Heart right ventricle (tissue), 16 donors: ENCODE measurements around the gene MSX2. TPM values are rescaled to one million over a fixed set of nuclear protein-coding genes. Genes with fewer than 3 reads are reported as not detected.

Experiments used
- ATAC-seq, 8 donors: fragments of 200-7000 bp; cut with Tn5 transposase; one replicate each; pipeline ENCODE4 v1.9.1; 2020; ENCODE audit warnings: mild to moderate bottlenecking in 8 of 8, moderate library complexity in 8 of 8, moderate number of reproducible peaks in 1 of 8
- DNase-seq, 2 donors: peaks; one replicate each; pipeline ENCODE4 v3.0.0-alpha.2; 2020
- H3K27ac ChIP-seq, 10 donors: fragments of 200-600 bp; sonication (generic) in 2 of 10; one replicate each; pipeline versions ENCODE4 v1.5.0 to v1.8.0; 2020 to 2022; ENCODE audit warnings: mild to moderate bottlenecking in 3 of 10
- H3K27me3 ChIP-seq, 7 donors: fragments of 200-600 bp; one replicate each; pipeline ENCODE4 v1.8.0; 2021 to 2022; ENCODE audit warnings: mild to moderate bottlenecking in 2 of 7
- H3K36me3 ChIP-seq, 9 donors: fragments of 200-600 bp; sonication (generic) in 1 of 9; one replicate each; pipeline versions ENCODE4 v1.5.0 to v1.8.0; 2020 to 2022; ENCODE audit warnings: mild to moderate bottlenecking in 2 of 9
- H3K4me1 ChIP-seq, 9 donors: fragments of 200-600 bp; sonication (generic) in 1 of 9; one replicate each; pipeline versions ENCODE4 v1.5.0 to v1.8.0; 2020 to 2022; ENCODE audit warnings: mild to moderate bottlenecking in 4 of 9
- H3K4me3 ChIP-seq, 10 donors: fragments of 200-600 bp; sonication (generic) in 2 of 10; one replicate each; pipeline versions ENCODE4 v1.5.0 to v1.8.0; 2020 to 2022; ENCODE audit warnings: mild to moderate bottlenecking in 7 of 10, moderate library complexity in 2 of 10
- H3K9me3 ChIP-seq, 11 donors: fragments of 200-600 bp in 10 of 11; sonication (generic) in 2 of 11; one replicate each; pipeline versions ENCODE4 v1.5.0 to v1.8.0; 2013 to 2022; ENCODE audit warnings: mild to moderate bottlenecking in 2 of 11, control low read depth in 1 of 11, moderate library complexity in 1 of 11
- WGBS, 2 donors: extraction: QIAGEN DNeasy Blood & Tissue Kit; methylation state at CpG; one replicate each; pipeline ENCODE4 v1.1.7; 2013; ENCODE audit warnings: inconsistent platforms in 1 of 2; 5-methylcytosine and 5-hydroxymethylcytosine counted together
- intact Hi-C, 10 donors: fragments of 100-400 bp; cut with DNase I; formaldehyde crosslinking; loops; one replicate each; pipeline versions ENCODE4 v1.11.1 to v1.14.2; 2022
- microRNA-seq, 2 donors: library from miRNA; unstranded; fragments of <30 nt; microRNA quantifications; one replicate each; pipeline ENCODE4 v1.2.0, GENCODE V29; 2021
- polyA plus RNA-seq, 2 donors: library from polyadenylated mRNA; stranded (reverse); fragments of 200-250 nt; gene quantifications; one replicate each; pipeline ENCODE4 v1.2.3, GENCODE V29; 2013
- total RNA-seq, 10 donors: library from RNA; stranded (reverse); fragmentation: NEBNext Ultra II Directional in 3 of 10; extraction: Animal tissue kit (Norgen Biotek cat#: 25700) in 3 of 10; gene quantifications; one replicate each; pipeline versions ENCODE4 v1.2.1 to v1.2.4, GENCODE V29; 2021 to 2023
- TF ChIP-seq, protein P1 (sequence below), 9 donors: fragments of 200-600 bp; sonication (generic) in 2 of 9; IDR thresholded peaks; one replicate each; pipeline versions ENCODE4 v1.5.0 to v1.8.0; 2021 to 2022; ENCODE audit warnings: antibody characterized with exemption in 9 of 9, mild to moderate bottlenecking in 5 of 9, moderate library complexity in 1 of 9
- donor health status: Arrhythmogenic right ventricular cardiomyopathy.
- donor health status: ischemic (EF 13 %, LVEDD 7.1; RV severe dilation, severe dysfunction).
- donor health status: healthy with polysubstance abuse.
- donor health status: DM: no; HTN: yes; CAD: no.
- donor health status: DM: no; HTN: no; CAD: no.
- donor health status: ischemic (EF 25% LVEDD 6.9; RV normal size, moderate dysfunction).
- donor health status: ischemic (EF 25% LVEDD 5.7; RV mildly dilated, moderate dysfunction).
- donor health status: healthy.
- donor health status: DM: yes; HTN: yes; CAD: no.
- donor health status: Ischemic cardiomyopathy.
- donor health status: ischemic (EF 35%, LVEDD 5.7; RV mildly dilated, moderate dysfunction).
- donor health status: nonischemic (EF 11% LVEDD 7.7; RV severe dilation, severe dysfunction).
- donor health status: DM: yes; HTN: yes; CAD: no.
- donor health status: PGD.
- donor health status: ischemic (EF 29% LVEDD 5.4; RV normal size, mild dysfunction).
- donor health status: nonischemic (EF 23%, LVEDD 6.1; RV moderate dilation, normal function).

The MSX2 gene
- total and polyA plus RNA-seq, 12 donors: 0.43 to 2.1 (median 1.4) TPM

DNA sequence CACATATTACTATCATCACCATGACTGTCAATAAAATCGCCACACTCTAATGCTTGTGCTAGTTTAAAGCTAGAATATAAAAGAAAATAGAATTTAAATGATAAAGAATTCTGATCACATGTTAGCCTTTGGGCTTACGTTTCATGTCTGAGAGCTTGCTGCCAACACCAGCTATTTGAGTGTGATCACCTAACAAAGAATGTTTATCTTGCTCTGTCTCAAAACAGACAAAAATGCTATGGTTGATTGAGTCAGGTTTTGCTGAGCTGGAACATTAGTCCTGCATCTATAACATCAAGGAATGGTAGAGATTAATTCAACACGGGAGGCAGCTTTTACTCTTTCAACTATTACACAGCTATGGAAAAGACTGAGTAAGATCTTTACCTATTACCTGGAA is 50.7 kb downstream of the MSX2 start:
- TF ChIP-seq, protein P1, sequence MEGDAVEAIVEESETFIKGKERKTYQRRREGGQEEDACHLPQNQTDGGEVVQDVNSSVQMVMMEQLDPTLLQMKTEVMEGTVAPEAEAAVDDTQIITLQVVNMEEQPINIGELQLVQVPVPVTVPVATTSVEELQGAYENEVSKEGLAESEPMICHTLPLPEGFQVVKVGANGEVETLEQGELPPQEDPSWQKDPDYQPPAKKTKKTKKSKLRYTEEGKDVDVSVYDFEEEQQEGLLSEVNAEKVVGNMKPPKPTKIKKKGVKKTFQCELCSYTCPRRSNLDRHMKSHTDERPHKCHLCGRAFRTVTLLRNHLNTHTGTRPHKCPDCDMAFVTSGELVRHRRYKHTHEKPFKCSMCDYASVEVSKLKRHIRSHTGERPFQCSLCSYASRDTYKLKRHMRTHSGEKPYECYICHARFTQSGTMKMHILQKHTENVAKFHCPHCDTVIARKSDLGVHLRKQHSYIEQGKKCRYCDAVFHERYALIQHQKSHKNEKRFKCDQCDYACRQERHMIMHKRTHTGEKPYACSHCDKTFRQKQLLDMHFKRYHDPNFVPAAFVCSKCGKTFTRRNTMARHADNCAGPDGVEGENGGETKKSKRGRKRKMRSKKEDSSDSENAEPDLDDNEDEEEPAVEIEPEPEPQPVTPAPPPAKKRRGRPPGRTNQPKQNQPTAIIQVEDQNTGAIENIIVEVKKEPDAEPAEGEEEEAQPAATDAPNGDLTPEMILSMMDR (IDR thresholded peaks at IDR 0.05): no peak
- intact Hi-C loops: no loop called here
- WGBS, 2 donors: 69 to 74% methylated on average over 3 of the region's 3 CpGs

DNA sequence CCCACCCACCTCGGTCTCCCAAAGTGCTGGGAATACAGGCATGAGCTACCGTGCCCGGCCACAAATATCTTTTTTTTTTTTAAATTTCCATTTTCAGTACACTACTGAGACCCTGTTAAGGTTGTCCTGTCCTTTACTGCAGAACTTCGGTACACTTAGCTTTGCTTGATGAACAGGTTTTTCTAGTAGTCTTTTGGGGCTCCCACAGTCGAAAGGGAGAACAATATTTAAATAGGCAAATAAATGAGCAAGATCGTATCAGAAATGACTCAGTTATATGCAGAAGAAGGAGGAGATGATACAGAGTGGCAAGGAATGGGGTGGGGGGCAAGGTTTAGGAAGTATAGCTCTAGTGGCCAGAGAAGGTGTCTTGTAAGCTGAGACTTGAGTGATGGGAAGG is 52.7 kb downstream of the MSX2 start:
- Histone ChIP-seq H3K9me3 (peaks cover 0 to 6% (median 0%) of the 10 kb centered on the region in 11 donors), H3K36me3 (no peaks in the 10 kb centered on the region), H3K4me3 (no peak overlapping the region), H3K4me1 (no peaks in the 10 kb centered on the region), H3K27ac (no peak overlapping the region), H3K27me3 (peaks cover 0 to 29% (median 7%) of the 10 kb centered on the region in 7 donors)
- intact Hi-C loops: no loop called here
- DNase-seq (no peak), ATAC-seq (no peak)
- TF ChIP-seq, protein P1 (IDR thresholded peaks at IDR 0.05): no peak
- 83 to 87% methylated on average over 6 of the region's 6 CpGs for WGBS, 2 donors

More for the DNA sequence above, 50.7 kb downstream of the MSX2 start:
- Histone ChIP-seq H3K36me3 (no peaks in the 10 kb centered on the region), H3K4me3 (no peak overlapping the region), H3K27me3 (peaks cover 0 to 48% (median 11%) of the 10 kb centered on the region in 7 donors), H3K4me1 (no peaks in the 10 kb centered on the region), H3K9me3 (no peaks in the 10 kb centered on the region), H3K27ac (no peak overlapping the region)
- DNase-seq (no peak), ATAC-seq (no peak)

DNA sequence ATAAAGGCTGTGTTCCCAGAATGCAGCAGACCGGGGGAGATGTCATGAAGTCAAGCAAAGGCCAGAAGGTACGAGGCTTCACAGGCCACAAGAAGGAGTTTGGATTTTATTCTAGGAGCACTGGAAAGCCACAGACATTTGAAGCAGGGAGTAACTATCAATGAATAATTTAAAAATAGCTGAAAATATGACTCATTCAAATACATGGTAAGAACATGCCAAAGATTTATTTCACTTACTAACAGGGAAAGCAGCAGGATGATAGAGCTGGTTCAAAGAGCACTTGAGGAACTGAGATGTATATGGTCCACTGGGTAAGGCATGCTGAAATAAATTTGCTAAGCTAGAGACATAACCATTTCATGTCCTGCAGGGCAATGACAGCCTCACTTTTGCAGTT is 53.2 kb downstream of the MSX2 start:
- ATAC-seq: no peak
- H3K9me3 ChIP-seq: peaks cover 0 to 6% (median 0%) of the 10 kb centered on the region in 11 donors
- no peak overlapping the region for H3K27ac ChIP-seq
- peaks cover 0 to 25% (median 7%) of the 10 kb centered on the region in 7 donors for H3K27me3 ChIP-seq
- no peak for DNase-seq
- H3K4me1 ChIP-seq: no peaks in the 10 kb centered on the region
- no peak overlapping the region for H3K4me3 ChIP-seq
- WGBS, 2 donors: 70 to 71% methylated on average over 2 of the region's 2 CpGs
- H3K36me3 ChIP-seq: no peaks in the 10 kb centered on the region
- TF ChIP-seq, protein P1 (IDR thresholded peaks at IDR 0.05): no peak
- intact Hi-C loops: no loop called here

Small RNA genes lying within 50 kb of the gene (microRNA-seq; reads per million reads assigned to microRNA genes)
- 0 to 0.51 reads per million in 2 donors for gene MIR4634
